Activated T-helper 9 cell treated with anti-CD3 and anti-CD28 coated beads, Interleukin-2, amount 50 U/mL, for 16 hours (primary cell): ENCODE measurements around the gene ANKRD40.
"Not testable (repeated sequence)": the region's sequence is repeated elsewhere in the genome, so short reads cannot be mapped to it uniquely, and the experiment has no call there.

ENCODE experiments used
- DNase-seq: peaks from one replicate; pipeline ENCODE4 v3.0.0-alpha.2; 2020; ENCODE audit warnings: low read depth

The ANKRD40 gene, protein sequence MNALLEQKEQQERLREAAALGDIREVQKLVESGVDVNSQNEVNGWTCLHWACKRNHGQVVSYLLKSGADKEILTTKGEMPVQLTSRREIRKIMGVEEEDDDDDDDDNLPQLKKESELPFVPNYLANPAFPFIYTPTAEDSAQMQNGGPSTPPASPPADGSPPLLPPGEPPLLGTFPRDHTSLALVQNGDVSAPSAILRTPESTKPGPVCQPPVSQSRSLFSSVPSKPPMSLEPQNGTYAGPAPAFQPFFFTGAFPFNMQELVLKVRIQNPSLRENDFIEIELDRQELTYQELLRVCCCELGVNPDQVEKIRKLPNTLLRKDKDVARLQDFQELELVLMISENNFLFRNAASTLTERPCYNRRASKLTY

DNA sequence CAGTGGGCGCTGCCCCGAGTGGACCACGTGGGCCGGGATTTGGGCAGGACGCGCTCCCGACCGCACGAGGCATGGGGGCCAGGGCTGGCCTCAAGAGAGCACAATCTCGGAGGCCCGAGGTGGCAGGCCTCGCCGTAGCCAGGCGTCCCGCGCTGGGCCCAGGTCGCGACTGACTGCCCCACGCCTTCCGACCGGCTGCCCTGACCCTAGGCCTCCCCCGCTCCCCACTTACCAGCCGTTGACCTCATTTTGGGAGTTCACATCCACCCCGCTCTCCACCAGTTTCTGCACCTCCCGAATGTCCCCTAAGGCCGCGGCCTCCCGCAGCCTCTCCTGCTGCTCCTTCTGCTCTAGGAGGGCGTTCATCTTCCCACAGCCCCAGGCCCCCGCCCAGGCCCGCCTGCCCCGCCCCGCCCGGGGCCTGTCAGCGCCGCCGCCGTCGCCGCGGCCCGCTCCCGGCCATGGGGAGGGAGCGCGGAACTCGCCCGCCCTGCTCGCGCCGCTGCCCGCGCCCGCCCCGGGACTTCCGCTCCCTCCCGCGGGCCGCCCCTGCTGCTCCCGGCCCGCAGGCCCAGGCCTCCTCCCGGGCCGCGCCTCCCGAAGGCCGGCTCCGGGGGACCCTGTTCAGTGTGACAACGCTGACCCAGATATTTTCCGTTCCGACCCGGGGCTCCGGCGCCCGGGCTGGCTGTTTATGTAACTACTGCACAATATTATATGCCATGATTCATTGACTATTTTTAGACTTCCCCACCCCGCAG is at the start of gene ANKRD40:
Gene ANKRD40, minus strand, starts transcription at position 626 of the 761 bp plus-strand sequence. Its CDS starts 260 bp downstream, at position 366.
- peak; percentile 85 for DNase-seq

DNA sequence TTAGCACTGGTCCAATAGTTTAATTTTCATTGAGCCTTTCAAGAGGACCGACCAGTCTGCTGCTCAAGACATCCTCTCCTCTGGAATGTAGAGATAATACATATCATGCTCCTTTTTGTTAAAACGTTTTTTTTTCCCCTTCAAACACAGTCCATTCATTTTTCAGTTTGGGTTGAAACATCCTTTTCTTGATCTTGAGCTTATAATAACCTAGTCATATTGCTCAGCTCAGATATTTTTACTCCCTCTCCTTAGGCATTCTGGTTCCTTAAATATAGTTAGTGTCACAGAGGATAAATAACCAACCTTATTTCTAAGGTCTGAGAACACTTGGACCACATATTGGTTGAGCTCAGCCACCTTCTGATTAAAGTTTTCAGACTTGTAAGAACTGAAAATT is 46.8 kb upstream of the ANKRD40 start:
- DNase-seq, result no peak

GRCh38 chr17:50749245-50749644 is 41.5 kb upstream of the ANKRD40 start:
- no peak for DNase-seq

- no peak for DNase-seq
Measured at GRCh38 chr17:50745631-50746030, 37.9 kb upstream of the ANKRD40 start.

GRCh38 chr17:50739098-50739497 is 31.4 kb upstream of the ANKRD40 start:
- no peak for DNase-seq

- DNase-seq, result no peak
Measured at GRCh38 chr17:50737118-50737698, 29.5 kb upstream of the ANKRD40 start.

GRCh38 chr17:50735287-50735686 is 27.6 kb upstream of the ANKRD40 start:
- DNase-seq, result no peak

DNA sequence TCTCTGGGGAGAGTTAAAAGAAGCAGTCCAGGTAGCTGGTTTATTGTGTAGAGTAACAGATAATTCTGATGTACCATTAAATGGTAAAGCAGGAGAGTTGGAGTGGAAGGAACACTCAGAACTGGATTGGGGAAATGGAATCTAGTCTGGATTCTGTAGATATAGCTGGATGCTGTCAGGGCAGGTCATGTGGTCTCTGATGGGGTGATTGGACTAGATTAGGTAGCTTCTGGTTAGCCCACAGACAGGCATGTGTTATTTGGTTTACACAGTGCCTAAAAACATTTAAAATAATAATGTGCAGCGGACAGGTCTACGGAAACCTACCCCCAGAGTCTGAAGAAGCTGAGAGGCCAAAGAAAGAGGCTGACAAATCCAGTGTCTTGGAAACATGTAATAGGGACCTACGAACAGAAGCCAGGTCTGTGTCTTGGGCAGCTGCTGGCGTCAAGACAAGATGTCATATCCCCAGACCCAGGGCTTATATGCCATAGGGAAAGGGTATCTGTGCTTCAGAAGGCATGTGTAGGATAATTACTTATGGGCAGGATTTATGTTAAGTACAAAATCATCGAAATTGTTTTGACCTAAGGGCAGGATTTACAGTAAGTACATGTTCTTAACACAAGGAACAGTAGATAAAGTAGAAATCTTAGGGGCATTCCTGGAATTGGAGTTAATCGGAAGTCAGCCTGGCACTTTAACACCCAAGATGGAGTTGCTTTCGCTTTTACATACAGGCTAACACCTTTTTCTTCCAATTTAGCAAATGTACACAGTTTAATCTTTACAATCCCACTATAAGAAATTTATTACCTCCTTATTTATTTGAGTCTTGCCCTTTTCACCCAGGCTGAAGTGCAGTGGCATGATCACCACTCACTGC is 24.1 kb upstream of the ANKRD40 start:
- DNase-seq, result no peak

DNA sequence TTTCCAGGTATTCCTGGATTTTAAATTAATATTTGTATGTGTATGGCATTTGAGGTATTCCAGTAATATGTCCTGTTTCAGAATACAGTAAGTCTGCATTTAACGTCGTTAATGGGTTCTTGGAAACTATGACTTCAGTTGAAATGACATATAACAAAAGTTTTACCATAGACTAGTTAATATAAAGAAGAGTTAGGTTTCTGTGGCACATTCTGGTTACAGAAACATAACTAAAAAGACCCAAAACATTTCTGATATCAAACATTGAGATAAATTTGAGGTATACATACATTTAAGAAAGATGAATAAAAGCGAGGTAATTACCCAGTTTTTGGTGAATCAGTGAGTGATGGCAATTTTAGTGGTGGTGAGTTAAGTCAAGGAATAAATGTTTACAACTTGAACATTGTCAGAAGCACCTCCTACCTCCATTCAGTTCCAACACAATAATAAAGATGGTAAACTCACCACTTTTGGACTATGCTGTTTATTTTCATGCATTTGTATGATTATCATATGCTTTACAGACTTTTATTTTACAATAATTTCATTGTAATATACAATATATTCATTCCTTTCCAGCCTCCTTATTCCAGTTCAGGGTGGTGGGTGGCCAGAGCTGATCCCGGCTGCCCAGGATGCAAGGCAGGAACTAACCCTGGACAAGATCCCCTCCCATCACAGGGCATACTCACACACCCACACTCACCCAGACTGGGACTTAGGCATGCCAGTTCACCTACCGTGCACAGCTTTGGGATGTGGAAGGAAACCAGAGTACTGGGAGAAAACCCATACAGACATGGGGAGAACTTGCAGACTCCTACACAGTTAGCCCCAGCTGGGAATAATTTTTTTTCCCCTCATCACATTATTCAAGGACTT is 21.4 kb upstream of the ANKRD40 start:
- DNase-seq, result no peak

- DNase-seq, result no peak
Measured at GRCh38 chr17:50728112-50728429, 20.4 kb upstream of the ANKRD40 start.

DNA sequence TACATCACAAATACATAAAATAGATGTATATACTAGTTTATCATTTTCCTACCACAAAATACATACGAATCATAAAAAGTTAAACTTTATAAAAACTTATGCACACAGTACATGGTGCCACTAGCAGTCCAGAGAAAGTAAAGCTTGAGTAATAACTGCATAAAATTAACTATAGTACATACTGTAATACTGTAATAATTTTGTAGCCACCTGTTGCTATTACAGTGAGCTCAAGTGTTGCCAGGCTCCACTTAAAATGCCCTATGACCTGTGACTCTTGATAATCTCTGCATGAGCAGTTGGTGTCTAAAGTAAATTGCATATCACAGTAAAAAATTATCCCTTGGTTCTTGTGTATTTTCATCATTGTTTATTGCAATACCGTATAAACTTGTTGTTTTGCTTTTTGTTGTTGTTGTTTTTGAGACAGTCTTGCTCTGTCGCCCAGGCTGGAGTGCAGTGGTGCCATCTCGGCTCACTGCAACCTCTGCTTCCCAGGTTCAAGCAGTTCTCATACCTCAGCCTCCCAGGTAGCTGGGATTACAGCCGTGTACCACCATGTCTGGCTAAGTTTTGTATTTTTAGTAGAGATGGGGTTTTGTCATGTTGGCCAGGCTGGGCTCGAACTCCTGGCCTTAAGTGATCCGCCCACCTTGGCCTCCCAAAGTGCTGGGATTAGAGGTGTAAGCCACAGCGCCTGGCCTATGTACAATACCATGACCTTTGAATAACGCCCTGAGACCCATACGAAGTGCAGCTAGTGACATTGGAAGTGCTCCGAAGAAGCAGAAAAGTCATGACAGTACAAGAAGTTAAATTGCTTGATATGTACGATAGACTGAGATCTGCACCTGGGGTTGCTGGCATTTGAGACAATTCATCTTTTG is 18.3 kb upstream of the ANKRD40 start:
- no peak for DNase-seq

GRCh38 chr17:50724622-50725021 is 16.9 kb upstream of the ANKRD40 start:
- DNase-seq, result not testable (repeated sequence)

GRCh38 chr17:50722746-50723145 is 15.0 kb upstream of the ANKRD40 start:
- DNase-seq, result no peak

- no peak for DNase-seq
Measured at GRCh38 chr17:50721194-50722010, 13.7 kb upstream of the ANKRD40 start.

- no peak for DNase-seq
Measured at GRCh38 chr17:50719924-50720794, 12.4 kb upstream of the ANKRD40 start.

- DNase-seq, result peak; percentile 91
Measured at GRCh38 chr17:50719144-50719923, 11.6 kb upstream of the ANKRD40 start, which contains the start of gene LUC7L3. LUC7L3 (plus strand) TSS chr17:50719603; CDS start chr17:50719733, 130 bp downstream.

GRCh38 chr17:50715471-50715870 is 7.8 kb upstream of the ANKRD40 start:
- no peak for DNase-seq
